Psoas muscle (tissue), 8 donors: ENCODE measurements around the gene CDH4. TPM values are rescaled to one million over a fixed set of nuclear protein-coding genes. Genes with fewer than 3 reads are reported as not detected.
"Not testable (repeated sequence)": the region's sequence is repeated elsewhere in the genome, so short reads cannot be mapped to it uniquely, and the experiment has no call there.

Experiments used
- ATAC-seq, 4 donors: fragments of 200-7000 bp; cut with Tn5 transposase; one replicate each; pipeline ENCODE4 v1.9.1; 2020; ENCODE audit warnings: moderate library complexity in 3 of 4, mild to moderate bottlenecking in 2 of 4
- DNase-seq, 2 donors: peaks; one replicate each; pipeline ENCODE4 v3.0.0-alpha.2; 2020
- H3K27ac ChIP-seq: fragments of 200-600 bp; one replicate; pipeline ENCODE4 v1.8.0; 2022
- H3K27me3 ChIP-seq, 3 donors: fragments of 200-600 bp in 1 of 3; one replicate each; pipeline versions ENCODE4 v1.6.1 to v1.8.0; 2013 to 2022; ENCODE audit warnings: low read length in 2 of 3, mild to moderate bottlenecking in 2 of 3, moderate library complexity in 1 of 3; ENCODE audit not compliant: insufficient read depth in 3 of 3
- H3K36me3 ChIP-seq, 2 donors: fragments of 200-600 bp in 1 of 2; one replicate each; pipeline versions ENCODE4 v1.6.1 to v1.8.0; 2013 to 2022; ENCODE audit warnings: low read depth in 1 of 2, mild to moderate bottlenecking in 1 of 2, moderate library complexity in 1 of 2; ENCODE audit not compliant: insufficient read depth in 1 of 2
- H3K4me1 ChIP-seq: fragments of 200-600 bp; one replicate; pipeline ENCODE4 v1.8.0; 2022
- H3K4me3 ChIP-seq: fragments of 200-600 bp; one replicate; pipeline ENCODE4 v1.8.0; 2022; ENCODE audit warnings: mild to moderate bottlenecking
- H3K9me3 ChIP-seq: fragments of 200-600 bp; one replicate; pipeline ENCODE4 v1.8.0; 2022
- WGBS, 3 donors: extraction: QIAGEN DNeasy Blood & Tissue Kit; methylation state at CpG; one replicate each; pipeline versions ENCODE4 v1.1.6 to v1.1.7; 2013; 5-methylcytosine and 5-hydroxymethylcytosine counted together
- intact Hi-C, 2 donors: fragments of 100-400 bp; cut with DNase I; formaldehyde crosslinking; loops; one replicate each; pipeline versions ENCODE4 v1.11.0 to v1.14.2; 2022
- polyA plus RNA-seq, 3 donors: library from polyadenylated mRNA; stranded (reverse); fragments of 200-250 nt; gene quantifications; one replicate each; pipeline ENCODE4 v1.2.3, GENCODE V29; 2013
- total RNA-seq, 4 donors: library from RNA; stranded (reverse); fragmentation: NEBNext Ultra II Directional in 2 of 4; extraction: Animal tissue kit (Norgen Biotek cat#: 25700) in 2 of 4; gene quantifications; one replicate each; pipeline versions ENCODE4 v1.2.1 to v1.2.4, GENCODE V29; 2021 to 2023
- TF ChIP-seq, protein P1 (sequence below): fragments of 200-600 bp; IDR thresholded peaks from one replicate; pipeline ENCODE4 v1.8.0; 2022; ENCODE audit warnings: antibody characterized with exemption
- donor health status: healthy with polysubstance abuse.
- donor health status: DM: no; HTN: no; CAD: no; lungs with moderate emphysema.
- donor health status: Bipolar disorder and iron deficiency.
- donor health status: healthy.
- donor health status: DM: yes; HTN: yes; CAD: no.
- donor health status: DM: no; HTN: no; CAD: no.
- donor health status: DM: no; HTN: no; CAD: no.
- donor health status: DM: yes; HTN: yes; CAD: no.

The CDH4 gene
- total and polyA plus RNA-seq, 7 donors, result 0.26 to 1.0 (median 0.34) TPM

DNA sequence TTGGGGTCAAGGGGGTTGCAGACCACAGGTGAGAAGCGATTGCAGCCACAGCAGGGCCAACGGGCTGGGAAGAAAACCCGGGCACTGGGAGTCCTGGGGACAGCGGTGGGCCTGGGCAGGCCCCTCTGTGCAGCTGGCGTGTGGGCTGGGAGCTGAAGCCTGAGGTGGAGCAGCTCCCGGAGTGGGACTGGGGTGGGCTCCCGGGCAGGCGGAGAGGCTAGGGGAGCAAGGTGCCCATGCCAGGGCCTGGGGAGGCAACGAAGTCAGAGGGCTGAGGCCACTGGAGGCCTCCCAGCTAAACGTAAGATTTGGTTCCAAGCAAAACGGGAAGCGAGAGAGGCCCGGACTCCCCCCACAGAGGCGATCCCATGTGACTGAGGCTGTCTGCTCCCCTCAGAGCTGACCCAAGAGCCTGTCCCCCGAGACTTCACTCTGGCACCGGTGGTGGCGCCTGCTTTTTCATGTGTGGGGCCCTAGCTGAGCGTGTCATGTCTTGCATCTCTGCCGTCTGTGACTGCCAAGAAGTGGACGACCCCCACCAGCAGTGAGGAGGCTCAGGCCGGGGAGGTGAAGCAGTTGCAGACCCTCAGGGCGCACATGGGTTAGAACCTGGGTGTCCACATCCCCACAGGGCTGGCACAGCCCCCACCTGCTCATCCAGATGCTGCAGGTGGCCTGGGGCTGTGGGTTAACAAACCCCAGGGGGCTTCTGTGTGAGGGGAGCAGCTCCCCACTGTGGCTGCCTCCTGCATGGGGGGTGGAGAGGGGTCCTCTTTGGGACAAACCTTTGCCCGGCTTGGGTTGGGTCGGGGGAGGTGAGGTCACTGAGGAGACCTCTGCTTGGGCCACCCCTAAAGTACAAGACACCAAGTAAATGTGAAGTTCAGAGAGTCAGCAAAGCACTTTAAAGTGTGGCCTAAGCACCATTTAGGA lies 601.3 kb downstream of the CDH4 start:
- H3K36me3 ChIP-seq, result no peaks in the 10 kb centered on the region
- no peaks in the 10 kb centered on the region for H3K9me3 ChIP-seq
- H3K4me1 ChIP-seq, result no peaks in the 10 kb centered on the region
- ATAC-seq (no peak), DNase-seq (no peak)
- H3K27me3 ChIP-seq, result peaks cover 0 to 1% (median 0%) of the 10 kb centered on the region in 3 donors
- TF ChIP-seq, protein P1, sequence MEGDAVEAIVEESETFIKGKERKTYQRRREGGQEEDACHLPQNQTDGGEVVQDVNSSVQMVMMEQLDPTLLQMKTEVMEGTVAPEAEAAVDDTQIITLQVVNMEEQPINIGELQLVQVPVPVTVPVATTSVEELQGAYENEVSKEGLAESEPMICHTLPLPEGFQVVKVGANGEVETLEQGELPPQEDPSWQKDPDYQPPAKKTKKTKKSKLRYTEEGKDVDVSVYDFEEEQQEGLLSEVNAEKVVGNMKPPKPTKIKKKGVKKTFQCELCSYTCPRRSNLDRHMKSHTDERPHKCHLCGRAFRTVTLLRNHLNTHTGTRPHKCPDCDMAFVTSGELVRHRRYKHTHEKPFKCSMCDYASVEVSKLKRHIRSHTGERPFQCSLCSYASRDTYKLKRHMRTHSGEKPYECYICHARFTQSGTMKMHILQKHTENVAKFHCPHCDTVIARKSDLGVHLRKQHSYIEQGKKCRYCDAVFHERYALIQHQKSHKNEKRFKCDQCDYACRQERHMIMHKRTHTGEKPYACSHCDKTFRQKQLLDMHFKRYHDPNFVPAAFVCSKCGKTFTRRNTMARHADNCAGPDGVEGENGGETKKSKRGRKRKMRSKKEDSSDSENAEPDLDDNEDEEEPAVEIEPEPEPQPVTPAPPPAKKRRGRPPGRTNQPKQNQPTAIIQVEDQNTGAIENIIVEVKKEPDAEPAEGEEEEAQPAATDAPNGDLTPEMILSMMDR, result no peak
- H3K27ac ChIP-seq, result no peak overlapping the region
- 87 to 89% (median 89%) methylated on average over 24 of the region's 24 CpGs for WGBS, 3 donors
- intact Hi-C loops, result no loop called here
- H3K4me3 ChIP-seq, result no peak overlapping the region

GRCh38 chr20:61854538-61854937 lies 602.5 kb downstream of the CDH4 start:
- H3K4me1 ChIP-seq, ATAC-seq, H3K27ac ChIP-seq, H3K9me3 ChIP-seq, intact Hi-C loops, H3K27me3 ChIP-seq, H3K36me3 ChIP-seq, H3K4me3 ChIP-seq, DNase-seq: not testable (repeated sequence)
- 86 to 99% (median 88%) methylated on average over 3 to 4 of the region's 4 CpGs for WGBS, 3 donors

DNA sequence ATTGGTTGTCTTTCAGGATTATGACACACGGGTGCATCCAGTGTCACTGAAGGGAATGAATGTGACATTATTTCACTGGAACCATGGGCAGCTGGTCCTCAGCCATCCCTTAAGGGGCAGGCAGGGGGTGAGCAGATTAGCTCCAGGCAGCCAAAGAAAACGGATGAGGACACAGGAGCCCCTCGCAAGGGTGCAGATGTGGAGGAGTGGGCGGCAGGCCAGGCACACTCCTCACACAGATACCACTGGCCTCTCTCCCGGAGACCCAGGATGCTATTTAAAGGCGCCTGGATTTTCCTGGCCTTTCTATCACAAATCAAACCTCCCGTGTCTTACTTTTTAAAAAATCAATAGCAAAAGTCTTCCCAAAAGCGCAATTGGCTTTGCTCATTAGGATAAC lies 603.2 kb downstream of the CDH4 start:
- no peak overlapping the region for H3K27ac ChIP-seq
- 68 to 85% (median 72%) methylated on average over 8 of the region's 8 CpGs for WGBS, 3 donors
- TF ChIP-seq, protein P1, result no peak

DNA sequence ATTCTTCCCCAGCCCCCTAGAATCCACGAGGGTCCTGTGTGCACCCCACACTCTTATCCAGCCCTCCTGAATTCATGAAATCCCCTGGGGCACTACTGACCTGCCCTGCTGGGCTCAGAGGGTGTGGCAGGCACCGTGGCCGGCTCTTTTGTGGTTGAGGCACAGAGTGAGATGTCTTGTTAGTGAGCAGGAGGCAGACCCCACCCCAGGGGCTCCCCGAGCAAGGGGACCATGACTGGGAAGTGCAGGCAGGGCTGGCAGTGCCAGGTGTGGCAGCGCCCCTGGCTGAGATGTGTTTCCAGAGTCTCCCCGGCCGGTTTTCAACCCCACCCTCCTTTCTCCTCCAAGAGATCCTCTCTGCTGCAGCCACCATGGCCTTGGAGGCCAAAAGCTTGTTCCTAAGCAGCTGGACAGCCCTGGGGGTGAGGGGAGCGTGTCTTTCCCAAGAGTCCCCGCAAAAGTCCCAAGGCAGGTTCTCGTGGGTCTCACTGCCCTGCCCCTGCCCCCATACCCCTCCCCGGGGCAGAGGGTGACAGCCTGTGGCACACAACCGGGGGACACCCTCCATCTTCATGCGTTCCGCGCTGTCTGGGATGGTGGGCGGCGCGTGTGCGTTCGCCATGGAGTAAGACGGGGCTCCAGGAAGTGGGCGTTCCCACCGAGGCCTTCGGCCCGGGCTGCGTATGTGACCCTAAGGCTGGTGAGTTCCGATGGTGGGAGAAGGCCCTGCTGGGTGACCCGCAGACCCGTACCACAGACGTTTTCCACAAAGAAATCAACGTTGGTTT lies 604.8 kb downstream of the CDH4 start:
- 87 to 89% (median 88%) methylated on average over 31 of the region's 31 CpGs for WGBS, 3 donors
- intact Hi-C loops, result no loop called here
- no peaks in the 10 kb centered on the region for H3K9me3 ChIP-seq
- no peak for DNase-seq
- H3K4me1 ChIP-seq, result no peaks in the 10 kb centered on the region
- TF ChIP-seq, protein P1, result no peak
- no peaks in the 10 kb centered on the region for H3K27me3 ChIP-seq
- no peak for ATAC-seq
- H3K27ac ChIP-seq, result no peak overlapping the region
- H3K4me3 ChIP-seq, result no peak overlapping the region
- H3K36me3 ChIP-seq, result no peaks in the 10 kb centered on the region

More for the DNA sequence above, 603.2 kb downstream of the CDH4 start:
- H3K27me3 ChIP-seq, result no peaks in the 10 kb centered on the region
- no peak overlapping the region for H3K4me3 ChIP-seq
- intact Hi-C loops, result no loop called here
- DNase-seq, result no peak
- H3K4me1 ChIP-seq, result no peaks in the 10 kb centered on the region
- H3K9me3 ChIP-seq, result no peaks in the 10 kb centered on the region
- ATAC-seq, result no peak
- H3K36me3 ChIP-seq, result no peaks in the 10 kb centered on the region

DNA sequence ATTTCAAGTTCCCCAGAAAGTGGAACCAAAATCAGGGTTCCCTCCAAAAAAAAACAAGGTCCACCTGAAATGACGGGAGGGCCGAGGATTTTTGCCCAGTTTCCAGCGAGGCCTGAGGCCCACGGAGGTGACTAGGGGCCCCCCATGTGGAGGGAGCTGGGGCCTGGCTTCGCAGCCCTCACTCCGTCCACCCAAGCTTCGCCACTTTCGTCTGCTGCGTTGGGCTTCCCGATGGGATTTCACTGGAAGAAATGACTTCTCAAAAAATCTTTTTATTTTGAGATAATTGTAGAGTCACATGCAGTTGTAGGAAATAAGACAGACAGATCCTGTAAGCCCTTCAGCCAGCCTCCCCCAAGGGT lies 605.3 kb downstream of the CDH4 start:
- ATAC-seq, result no peak
- Histone ChIP-seq H3K9me3 (no peaks in the 10 kb centered on the region), H3K36me3 (no peaks in the 10 kb centered on the region), H3K27me3 (no peaks in the 10 kb centered on the region), H3K27ac (no peak overlapping the region), H3K4me1 (no peaks in the 10 kb centered on the region), H3K4me3 (no peak overlapping the region)
- intact Hi-C loops, result no loop called here
- TF ChIP-seq, protein P1, result no peak
- 74 to 84% (median 80%) methylated on average over 10 of the region's 10 CpGs for WGBS, 3 donors
- no peak for DNase-seq
